Neuronal stem cell (in vitro differentiated cells): Measurements from ENCODE around the gene CGB8.
"Not testable (repeated sequence)": the region's sequence is repeated elsewhere in the genome, so short reads cannot be mapped to it uniquely, and the experiment has no call there.

Experiments used
- DNase-seq: peaks from one replicate; pipeline ENCODE4 v3.0.0-alpha.2; 2013; ENCODE audit warnings: low spot score
- H2AFZ ChIP-seq: one replicate; pipeline ENCODE4 v1.6.1; 2013; ENCODE audit warnings: mild to moderate bottlenecking, low read length, inconsistent platforms
- H2AK5ac ChIP-seq: 2 replicates; pipeline ENCODE4 v1.6.1; 2013; ENCODE audit warnings: low read depth, mild to moderate bottlenecking, inconsistent platforms, low read length, moderate library complexity, mixed read lengths
- H2BK120ac ChIP-seq: 2 replicates; pipeline ENCODE4 v1.6.1; 2013; ENCODE audit warnings: low read depth, mild to moderate bottlenecking, inconsistent platforms, low read length, moderate library complexity, mixed read lengths
- H2BK12ac ChIP-seq: one replicate; pipeline ENCODE4 v1.6.1; 2013; ENCODE audit warnings: low read length, inconsistent platforms
- H2BK15ac ChIP-seq: 2 replicates; pipeline ENCODE4 v1.6.1; 2013; ENCODE audit warnings: mild to moderate bottlenecking, low read length, inconsistent platforms, mixed read lengths
- H2BK5ac ChIP-seq: one replicate; pipeline ENCODE4 v1.6.1; 2013; ENCODE audit warnings: inconsistent platforms, mild to moderate bottlenecking, low read length, moderate library complexity
- H3K14ac ChIP-seq: one replicate; pipeline ENCODE4 v1.6.1; 2013; ENCODE audit warnings: low read length, inconsistent platforms
- H3K18ac ChIP-seq: 2 replicates; pipeline ENCODE4 v1.6.1; 2013; ENCODE audit warnings: low read length, inconsistent platforms
- H3K23ac ChIP-seq: 2 replicates; pipeline ENCODE4 v1.6.1; 2013; ENCODE audit warnings: low read depth, mild to moderate bottlenecking, mixed read lengths, low read length, inconsistent platforms; ENCODE audit not compliant: poor library complexity
- H3K27ac ChIP-seq: replicated peaks from 3 replicates; pipeline ENCODE4 v1.5.1; 2013; ENCODE audit warnings: low read length, inconsistent platforms
- H3K27me3 ChIP-seq, 3 experiments: 2 replicates each; pipeline ENCODE4 v1.6.1; 2013; ENCODE audit warnings: low read length in 3 of 3, mild to moderate bottlenecking in 2 of 3, inconsistent platforms in 1 of 3, low read depth in 1 of 3, mixed read lengths in 1 of 3, moderate library complexity in 1 of 3; ENCODE audit not compliant: control insufficient read depth in 3 of 3, insufficient read depth in 3 of 3
- H3K36me3 ChIP-seq, 2 donors: replicated peaks in 1 of 2; 2 replicates each; pipeline ENCODE4 v1.6.1; 2013; ENCODE audit warnings: low read length in 2 of 2; ENCODE audit not compliant: control insufficient read depth in 2 of 2, insufficient read depth in 2 of 2
- H3K4ac ChIP-seq: 2 replicates; pipeline ENCODE4 v1.6.1; 2013; ENCODE audit warnings: inconsistent platforms, mild to moderate bottlenecking, low read length, moderate library complexity
- H3K4me1 ChIP-seq, 2 donors: 1 replicate in 1 of 2; 2 replicates in 1 of 2; pipeline ENCODE4 v1.6.1; 2013; ENCODE audit warnings: low read length in 2 of 2, low read depth in 1 of 2; ENCODE audit not compliant: control insufficient read depth in 2 of 2, insufficient read depth in 1 of 2
- H3K4me2 ChIP-seq: one replicate; pipeline ENCODE4 v1.6.1; 2013; ENCODE audit warnings: mild to moderate bottlenecking, low read length, inconsistent platforms; ENCODE audit not compliant: insufficient read depth, poor library complexity, severe bottlenecking
- H3K4me3 ChIP-seq, 2 donors: 2 replicates each; pipeline ENCODE4 v1.5.1; 2013; ENCODE audit warnings: low read length in 2 of 2, mild to moderate bottlenecking in 2 of 2, inconsistent platforms in 1 of 2, moderate library complexity in 1 of 2
- H3K79me1 ChIP-seq: one replicate; pipeline ENCODE4 v1.6.1; 2013; ENCODE audit warnings: low read depth, mild to moderate bottlenecking, inconsistent platforms, low read length, moderate library complexity
- H3K9ac ChIP-seq: one replicate; pipeline ENCODE4 v1.6.1; 2013; ENCODE audit warnings: mild to moderate bottlenecking, low read depth, low read length, inconsistent platforms; ENCODE audit not compliant: poor library complexity
- H3K9me3 ChIP-seq, 2 donors: replicated peaks in 1 of 2; 2 replicates each; pipeline versions ENCODE3 to v1.6.1; 2013; ENCODE audit warnings: low read length in 2 of 2, mild to moderate bottlenecking in 2 of 2, inconsistent platforms in 1 of 2, low read depth in 1 of 2, mixed read lengths in 1 of 2, moderate library complexity in 1 of 2; ENCODE audit not compliant: control insufficient read depth in 2 of 2, insufficient read depth in 1 of 2
- H4K8ac ChIP-seq: one replicate; pipeline ENCODE4 v1.6.1; 2013; ENCODE audit warnings: low read depth, mild to moderate bottlenecking, inconsistent platforms, low read length, moderate library complexity
- H4K91ac ChIP-seq: one replicate; pipeline ENCODE4 v1.6.1; 2013; ENCODE audit warnings: low read length, low read depth, mild to moderate bottlenecking, inconsistent platforms; ENCODE audit not compliant: poor library complexity
- WGBS, 2 donors: extraction: QIAGEN DNeasy Blood & Tissue Kit; methylation state at CpG; one replicate each; pipeline ENCODE4 v1.1.7; 2013; ENCODE audit warnings: missing lambda C conversion rate in 2 of 2, mixed read lengths in 1 of 2; ENCODE audit not compliant: insufficient read length in 2 of 2, insufficient replicate concordance in 1 of 2; ENCODE audit errors: extremely low coverage in 2 of 2; 5-methylcytosine and 5-hydroxymethylcytosine counted together

The CGB8 gene

GRCh38 chr19:49058562-49058961 lies 9.7 kb upstream of the CGB8 start:
- no CpG with 5 or more reads among the region's 10 CpGs for WGBS, 2 donors
- H3K23ac ChIP-seq = no peak overlapping the region
- H2BK15ac ChIP-seq = peak overlapping the region; percentile 37
- no peak overlapping the region for H2BK12ac ChIP-seq
- no peak overlapping the region for H3K4me2 ChIP-seq
- no peak overlapping the region for H3K4ac ChIP-seq
- peaks cover 8 to 72% (median 39%) of the 10 kb centered on the region in 3 experiments for H3K27me3 ChIP-seq
- H2BK5ac ChIP-seq = no peak overlapping the region
- H2AFZ ChIP-seq = no peak overlapping the region
- peak overlapping the region; percentile 46 for H2AK5ac ChIP-seq
- no peak overlapping the region for H4K91ac ChIP-seq
- H2BK120ac ChIP-seq = no peak overlapping the region
- H3K79me1 ChIP-seq = no peaks in the 10 kb centered on the region
- no peak overlapping the region for H4K8ac ChIP-seq
- H3K27ac ChIP-seq = no peak overlapping the region
- H3K4me3 ChIP-seq = no peak overlapping the region
- no peak overlapping the region for H3K9ac ChIP-seq
- H3K14ac ChIP-seq = no peak overlapping the region
- H3K4me1 ChIP-seq = peaks cover 9 to 17% of the 10 kb centered on the region in 2 donors
- H3K9me3 ChIP-seq = no peaks in the 10 kb centered on the region
- peak overlapping the region; percentile 76 for H3K18ac ChIP-seq
- no peaks in the 10 kb centered on the region for H3K36me3 ChIP-seq
- no peak for DNase-seq

DNA sequence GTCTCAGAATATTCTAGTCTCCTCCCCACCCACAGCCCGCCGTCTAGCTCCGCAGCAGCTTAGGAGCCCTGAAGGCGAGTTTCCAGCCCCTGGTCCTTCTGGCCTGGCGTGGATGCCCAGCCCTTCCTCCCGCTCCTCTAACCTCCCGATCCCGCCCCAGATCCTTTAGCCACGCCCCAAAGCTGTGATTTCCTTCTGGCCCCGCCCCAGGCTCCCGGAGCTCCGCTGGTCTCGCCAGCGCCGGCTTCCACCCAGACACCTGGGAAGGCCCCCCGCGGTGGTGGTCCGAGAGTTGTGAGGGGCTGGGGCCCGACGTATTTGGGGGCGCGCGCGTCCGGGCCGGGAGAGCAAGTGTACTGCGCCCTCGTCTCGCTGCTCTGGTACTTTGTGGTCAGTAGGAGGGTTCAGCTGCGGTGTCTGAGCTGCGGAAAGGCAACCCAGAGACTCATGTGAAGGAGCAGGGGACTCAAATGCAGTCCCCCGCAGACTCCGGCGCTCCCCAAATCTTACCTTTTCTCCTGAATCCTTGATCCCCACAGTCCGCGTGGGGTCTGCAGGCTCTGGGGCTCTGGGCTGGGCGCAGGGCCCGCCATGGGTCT lies 8.8 kb upstream of the CGB8 start, which contains the start of gene CGB7:
Gene CGB7 (minus strand): TSS at position 114 of the 599 bp plus-strand sequence. CDS start 2,374 bp downstream, outside the sequence.
- peak within 1 kb of the TSS; percentile 49 to 76 for H3K4me3 ChIP-seq
- H3K79me1 ChIP-seq = no peaks in the 10 kb centered on the region
- H3K27me3 ChIP-seq = peaks cover 8 to 69% (median 39%) of the 10 kb centered on the region in 3 experiments
- no peak within 1 kb of the TSS for H3K4ac ChIP-seq
- H3K9ac ChIP-seq = peak within 1 kb of the TSS; percentile 70
- peak within 1 kb of the TSS; percentile 39 for H2BK5ac ChIP-seq
- no peak within 1 kb of the TSS for H4K91ac ChIP-seq
- DNase-seq = peak; percentile 64
- H2BK15ac ChIP-seq = peak within 1 kb of the TSS; percentile 58
- H3K4me2 ChIP-seq = peak within 1 kb of the TSS; percentile 97
- no peaks in the 10 kb centered on the region for H3K36me3 ChIP-seq
- H2AFZ ChIP-seq = peak within 1 kb of the TSS; percentile 98
- peaks cover 9 to 17% of the 10 kb centered on the region in 2 donors for H3K4me1 ChIP-seq
- no peaks in the 10 kb centered on the region for H3K9me3 ChIP-seq
- peak within 1 kb of the TSS; percentile 43 for H3K23ac ChIP-seq
- peak within 1 kb of the TSS; percentile 92 for H3K18ac ChIP-seq
- no peak within 1 kb of the TSS for H3K14ac ChIP-seq
- no peak within 1 kb of the TSS for H3K27ac ChIP-seq
- H2AK5ac ChIP-seq = peak within 1 kb of the TSS; percentile 46
- peak within 1 kb of the TSS; percentile 84 for H2BK12ac ChIP-seq
- H2BK120ac ChIP-seq = no peak within 1 kb of the TSS
- no peak within 1 kb of the TSS for H4K8ac ChIP-seq
- WGBS, 2 donors = no CpG with 5 or more reads among the region's 38 CpGs

DNA sequence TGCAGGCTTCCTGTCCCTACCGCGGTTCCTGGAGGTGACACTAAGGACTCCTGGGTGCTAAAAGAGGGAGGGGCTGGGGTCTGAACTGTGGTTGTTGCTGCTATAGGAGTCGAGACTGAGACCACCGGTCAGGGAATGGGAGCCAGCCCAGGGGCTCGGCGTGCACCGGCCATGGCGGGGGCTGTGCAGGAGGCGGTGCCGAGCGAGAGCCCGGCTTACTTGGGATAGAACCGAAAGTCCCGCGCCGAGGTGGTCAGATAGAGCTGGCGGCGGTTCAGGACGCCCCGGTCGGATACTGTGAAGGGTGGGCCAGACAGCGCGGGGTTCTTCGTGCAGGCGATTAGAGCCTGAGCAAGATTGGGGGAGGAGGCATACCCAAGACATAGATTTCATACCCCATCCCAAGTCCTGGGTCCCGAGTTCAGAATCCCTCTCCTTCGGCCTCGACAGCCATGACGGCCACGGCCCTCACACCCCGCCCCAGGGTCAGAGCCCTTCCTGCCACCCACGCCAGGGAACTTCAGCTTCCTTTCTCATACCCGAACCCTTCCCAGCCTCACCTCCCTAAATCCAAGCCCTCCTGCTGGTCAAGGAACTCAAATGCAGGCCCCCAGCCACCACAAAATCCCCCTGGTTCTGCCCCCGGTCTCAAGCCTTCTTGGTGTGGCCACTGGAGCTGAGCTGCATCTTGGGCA lies 8.1 kb upstream of the CGB8 start:
- Histone ChIP-seq H3K9ac (peak overlapping the region; percentile 50), H2BK12ac (peak overlapping the region; percentile 84), H3K18ac (peak overlapping the region; percentile 91), H3K27me3 (peaks cover 8 to 69% (median 39%) of the 10 kb centered on the region in 3 experiments), H3K4me2 (peak overlapping the region; percentile 97), H2BK5ac (peak overlapping the region; percentile 39), H2AFZ (peak overlapping the region; percentile 98), H3K4me1 (peaks cover 9 to 17% of the 10 kb centered on the region in 2 donors), H3K4me3 (peak overlapping the region; percentile 49 to 76)
- H3K27ac ChIP-seq, H2BK15ac ChIP-seq, H3K4ac ChIP-seq, H2BK120ac ChIP-seq, H2AK5ac ChIP-seq, H3K79me1 ChIP-seq, H3K14ac ChIP-seq, H3K23ac ChIP-seq, H4K8ac ChIP-seq, H3K9me3 ChIP-seq, H4K91ac ChIP-seq, DNase-seq, H3K36me3 ChIP-seq: not testable (repeated sequence)
- no CpG with 5 or more reads among the region's 34 CpGs for WGBS, 2 donors
